ENCODE data around the gene PLA2G4A. TPM values are rescaled to one million over a fixed set of nuclear protein-coding genes. Genes with fewer than 3 reads are reported as not detected.

PLA2G4A gene
- polyA plus RNA-seq, 1 experiment = 0.48 TPM

DNA sequence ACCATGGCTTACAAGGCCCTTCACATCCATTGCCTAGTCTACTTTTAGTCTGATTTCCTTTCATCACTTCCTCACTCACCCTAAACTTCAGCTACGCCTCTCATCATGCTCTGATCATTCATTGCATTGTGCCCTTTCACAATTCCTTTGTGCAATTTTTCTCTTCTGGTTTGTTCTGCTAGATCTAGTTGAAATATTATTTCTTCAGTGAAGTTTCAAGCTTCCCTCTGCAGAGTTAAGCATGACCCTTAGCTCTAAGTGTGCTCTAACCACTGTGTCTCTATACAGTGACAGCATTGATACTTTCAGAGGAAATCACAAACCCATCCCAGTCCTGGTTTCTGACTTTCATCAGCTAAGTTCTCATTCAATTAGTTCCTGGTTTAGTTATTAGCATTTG lies 166.1 kb downstream of the PLA2G4A start:
- H3K4me3 ChIP-seq (ENCODE audit: low read depth, low read length) = no peak overlapping the region
- no peaks in the 10 kb centered on the region for H3K36me3 ChIP-seq (ENCODE audit: control insufficient read depth, insufficient read depth, low read length)
- ChIA-PET CTCF (interaction anchor here (1.3 kb wide), 1 partner anchor 9 kb away, joined by 4 read pairs; no protein-coding TSS in a partner anchor), POLR2A (no interaction called here)
- no peaks in the 10 kb centered on the region; the same call in 1 of the 2 replicates for H3K27me3 ChIP-seq (ENCODE audit: control insufficient read depth, insufficient read depth, low read length)
- TF ChIP-seq, protein P1, sequence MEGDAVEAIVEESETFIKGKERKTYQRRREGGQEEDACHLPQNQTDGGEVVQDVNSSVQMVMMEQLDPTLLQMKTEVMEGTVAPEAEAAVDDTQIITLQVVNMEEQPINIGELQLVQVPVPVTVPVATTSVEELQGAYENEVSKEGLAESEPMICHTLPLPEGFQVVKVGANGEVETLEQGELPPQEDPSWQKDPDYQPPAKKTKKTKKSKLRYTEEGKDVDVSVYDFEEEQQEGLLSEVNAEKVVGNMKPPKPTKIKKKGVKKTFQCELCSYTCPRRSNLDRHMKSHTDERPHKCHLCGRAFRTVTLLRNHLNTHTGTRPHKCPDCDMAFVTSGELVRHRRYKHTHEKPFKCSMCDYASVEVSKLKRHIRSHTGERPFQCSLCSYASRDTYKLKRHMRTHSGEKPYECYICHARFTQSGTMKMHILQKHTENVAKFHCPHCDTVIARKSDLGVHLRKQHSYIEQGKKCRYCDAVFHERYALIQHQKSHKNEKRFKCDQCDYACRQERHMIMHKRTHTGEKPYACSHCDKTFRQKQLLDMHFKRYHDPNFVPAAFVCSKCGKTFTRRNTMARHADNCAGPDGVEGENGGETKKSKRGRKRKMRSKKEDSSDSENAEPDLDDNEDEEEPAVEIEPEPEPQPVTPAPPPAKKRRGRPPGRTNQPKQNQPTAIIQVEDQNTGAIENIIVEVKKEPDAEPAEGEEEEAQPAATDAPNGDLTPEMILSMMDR (IDR thresholded peaks at IDR 0.05; ENCODE audit: insufficient read depth, low read depth, low read length) = no peak
- no peak for DNase-seq (ENCODE audit: low read depth)

DNA sequence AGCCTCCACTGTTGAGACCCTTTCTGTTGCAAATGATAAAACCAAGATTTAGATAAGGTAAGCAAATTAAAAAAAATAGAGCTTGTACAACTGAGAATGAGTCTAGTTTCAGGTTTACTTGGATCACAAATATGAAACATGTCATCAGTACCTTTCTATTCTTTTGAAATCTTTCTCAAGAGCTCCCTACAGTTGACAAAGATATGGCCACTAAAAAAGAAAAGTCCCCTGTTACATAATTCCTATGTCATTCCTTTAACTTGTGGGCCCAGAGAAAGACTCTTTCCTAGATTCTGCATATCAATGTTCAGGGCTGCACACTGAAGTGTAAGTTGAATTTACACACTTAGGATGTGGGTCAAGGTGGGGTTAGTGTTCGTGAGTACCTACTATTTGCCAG lies 168.1 kb downstream of the PLA2G4A start:
- ChIA-PET POLR2A (no interaction called here), CTCF (interaction anchor here (0.5 to 2.1 kb wide), 4 partner anchors 10 to 83 kb away, joined by 3 to 6 read pairs (median 3); no protein-coding TSS in a partner anchor)
- TF ChIP-seq, protein P1 (IDR thresholded peaks at IDR 0.05; ENCODE audit: insufficient read depth, low read depth, low read length) = no peak
- Histone ChIP-seq H3K27me3 (ENCODE audit: control insufficient read depth, insufficient read depth, low read length) (no peaks in the 10 kb centered on the region; the same call in 1 of the 2 replicates), H3K4me3 (ENCODE audit: low read depth, low read length) (no peak overlapping the region), H3K36me3 (ENCODE audit: control insufficient read depth, insufficient read depth, low read length) (no peaks in the 10 kb centered on the region)
- DNase-seq (ENCODE audit: low read depth) = no peak

DNA sequence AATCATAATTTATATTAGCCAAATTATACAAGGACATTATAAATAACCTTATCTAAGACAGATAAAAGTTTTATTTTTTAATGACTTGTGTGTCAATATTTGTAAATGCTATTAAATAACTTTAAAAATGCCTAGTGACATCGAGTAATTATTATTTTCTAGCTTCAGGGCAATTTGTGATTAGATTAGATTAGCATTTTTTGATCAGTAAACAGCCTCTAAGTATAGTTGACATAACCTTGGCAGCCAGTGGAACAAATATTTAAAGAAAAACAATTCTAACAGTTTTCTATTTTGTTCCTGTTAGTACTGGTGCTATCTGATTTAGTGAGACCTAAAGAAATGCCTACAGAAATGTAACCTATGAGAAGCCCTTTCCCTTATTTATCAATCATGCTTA lies 169.1 kb downstream of the PLA2G4A start:
- ChIA-PET POLR2A (no interaction called here), CTCF (interaction anchor here (1.6 to 2.1 kb wide), 2 partner anchors 10 to 11 kb away, joined by 6 read pairs; no protein-coding TSS in a partner anchor)
- DNase-seq (ENCODE audit: low read depth) = no peak
- H3K4me3 ChIP-seq (ENCODE audit: low read depth, low read length) = no peak overlapping the region
- TF ChIP-seq, protein P1 (IDR thresholded peaks at IDR 0.05; ENCODE audit: insufficient read depth, low read depth, low read length) = no peak
- H3K27me3 ChIP-seq (ENCODE audit: control insufficient read depth, insufficient read depth, low read length) = no peaks in the 10 kb centered on the region; the same call in 1 of the 2 replicates
- H3K36me3 ChIP-seq (ENCODE audit: control insufficient read depth, insufficient read depth, low read length) = no peaks in the 10 kb centered on the region

DNA sequence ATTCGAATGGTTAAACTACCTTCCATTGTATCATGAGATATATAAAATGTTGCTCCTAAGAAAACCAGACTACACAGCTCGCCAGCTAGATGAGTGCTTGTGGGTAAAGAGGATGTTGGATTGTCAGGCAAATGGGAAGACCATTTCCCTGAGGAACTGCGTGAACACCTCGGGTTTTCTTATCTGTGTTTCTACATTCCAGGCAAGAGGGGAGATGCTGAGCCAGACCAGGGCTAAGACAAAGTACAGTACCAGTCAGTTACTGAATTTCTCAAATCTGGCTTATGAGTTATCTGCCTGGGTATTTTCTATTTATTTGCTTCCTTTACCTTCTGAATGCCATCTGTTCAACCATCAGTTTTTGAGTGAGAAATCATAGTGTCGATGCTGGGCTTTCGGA lies 170.8 kb downstream of the PLA2G4A start:
- CTCF ChIA-PET = no interaction called here
- H3K36me3 ChIP-seq (ENCODE audit: control insufficient read depth, insufficient read depth, low read length) = no peaks in the 10 kb centered on the region
- TF ChIP-seq, protein P1 (IDR thresholded peaks at IDR 0.05; ENCODE audit: insufficient read depth, low read depth, low read length) = no peak
- POLR2A ChIA-PET = no interaction called here
- no peak for DNase-seq (ENCODE audit: low read depth)
- no peaks in the 10 kb centered on the region for H3K27me3 ChIP-seq (ENCODE audit: control insufficient read depth, insufficient read depth, low read length)
- H3K4me3 ChIP-seq (ENCODE audit: low read depth, low read length) = no peak overlapping the region

DNA sequence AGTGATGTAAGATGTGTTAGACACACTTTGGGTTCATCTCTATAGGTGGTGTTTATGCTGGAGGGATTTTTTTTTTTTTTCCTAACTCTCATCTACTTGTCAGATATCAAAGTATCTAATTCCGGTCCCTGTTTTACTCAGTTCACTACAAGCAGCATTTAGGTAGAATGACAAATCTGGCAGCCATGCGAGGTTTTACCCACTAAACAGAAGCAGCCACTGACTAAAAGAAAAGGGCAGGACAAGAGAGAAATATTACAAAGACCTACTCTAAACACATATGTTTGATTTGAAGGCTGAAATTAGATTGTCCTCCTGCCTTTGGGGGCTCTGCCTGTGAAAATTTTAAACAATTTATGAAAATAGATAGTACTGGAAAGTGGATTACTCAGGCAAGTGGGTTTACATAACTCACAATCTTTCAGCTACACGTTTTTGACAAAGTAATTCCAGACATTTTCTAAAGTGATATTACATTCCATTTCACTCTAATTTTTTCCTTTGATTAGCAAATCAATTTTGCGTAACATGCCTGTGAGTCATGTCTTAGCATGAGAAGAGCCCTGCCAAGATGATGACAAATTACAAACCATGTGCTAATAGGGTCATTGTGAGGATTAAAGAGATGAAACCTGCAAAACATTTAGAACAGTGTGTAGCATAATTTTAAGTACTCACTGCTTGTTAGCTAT lies 172.6 kb downstream of the PLA2G4A start:
- Histone ChIP-seq H3K36me3 (ENCODE audit: control insufficient read depth, insufficient read depth, low read length) (no peaks in the 10 kb centered on the region), H3K4me3 (ENCODE audit: low read depth, low read length) (no peak overlapping the region), H3K27me3 (ENCODE audit: control insufficient read depth, insufficient read depth, low read length) (no peaks in the 10 kb centered on the region)
- ChIA-PET POLR2A (no interaction called here), CTCF (no interaction called here)
- TF ChIP-seq, protein P1 (IDR thresholded peaks at IDR 0.05; ENCODE audit: insufficient read depth, low read depth, low read length) = no peak
- DNase-seq (ENCODE audit: low read depth) = peak; percentile 61
